Panc1 (cell line): ENCODE results near the gene RNF7. TPM values are rescaled to one million over a fixed set of nuclear protein-coding genes. Genes with fewer than 3 reads are reported as not detected.

Experiments used
- ATAC-seq: fragments of 200-7000 bp; cut with Tn5 transposase; 2 replicates; pipeline ENCODE4 v1.9.1; 2020; ENCODE audit warnings: mild to moderate bottlenecking, moderate library complexity
- BruUV-seq: library from RNA; stranded (reverse); fragments of 400-500 nt; replicated peaks from 2 replicates; lab custom pipeline; 2021; lab: Mats Ljungman, UMichigan
- CTCF ChIA-PET: fragments of 300-600 bp; sonication (Branson Sonifier 250); formaldehyde crosslinking; loops from one replicate; lab custom pipeline; 2022; ENCODE audit warnings: antibody characterized with exemption; lab: Charles Lee
- POLR2A ChIA-PET: fragments of 300-600 bp; sonication (Branson Sonifier 250); formaldehyde crosslinking; loops from one replicate; lab custom pipeline; 2022; ENCODE audit warnings: antibody characterized with exemption; lab: Charles Lee
- DNase-seq: peaks from one replicate; pipeline ENCODE4 v3.0.0-alpha.2; 2010; ENCODE audit warnings: low read depth, low spot score
- H3K27ac ChIP-seq: 2 replicates; pipeline ENCODE4 v1.5.1; 2011; ENCODE audit warnings: mild to moderate bottlenecking, low read length, inconsistent platforms
- H3K27me3 ChIP-seq: fragments of 200-500 bp; sonication (Bioruptor generic); 2 replicates; pipeline ENCODE4 v1.6.0; 2014; ENCODE audit warnings: low read length, inconsistent platforms; ENCODE audit not compliant: control insufficient read depth, insufficient read depth
- H3K36me3 ChIP-seq: fragments of 200-500 bp; sonication (Bioruptor generic); 2 replicates; pipeline ENCODE4 v1.5.1; 2014; ENCODE audit warnings: inconsistent platforms, mild to moderate bottlenecking, low read length, moderate library complexity; ENCODE audit not compliant: control insufficient read depth, insufficient read depth
- H3K4me1 ChIP-seq: 2 replicates; pipeline ENCODE4 v1.5.1; 2011; ENCODE audit warnings: inconsistent platforms, mild to moderate bottlenecking, low read length, moderate library complexity; ENCODE audit not compliant: control insufficient read depth, insufficient read depth
- H3K4me3 ChIP-seq, 2 experiments: 2 replicates each; pipeline ENCODE4 v1.5.1; 2011 to 2012; ENCODE audit warnings: low read depth in 2 of 2, low read length in 2 of 2, mild to moderate bottlenecking in 2 of 2, inconsistent platforms in 1 of 2, moderate library complexity in 1 of 2
- H3K9me3 ChIP-seq: fragments of 200-500 bp; sonication (Bioruptor generic); 2 replicates; pipeline ENCODE4 v1.5.1; 2014; ENCODE audit warnings: low read depth, mild to moderate bottlenecking, inconsistent platforms, low read length, moderate library complexity; ENCODE audit not compliant: control insufficient read depth, insufficient read depth
- POLR2AphosphoS5 ChIP-seq: IDR thresholded peaks from 2 replicates; pipeline ENCODE4 v1.6.1; 2012; ENCODE audit warnings: mild to moderate bottlenecking, low read depth, low read length, moderate library complexity
- SIN3A ChIP-seq: IDR thresholded peaks from 2 replicates; pipeline ENCODE4 v1.6.1; 2012; ENCODE audit warnings: low read depth, mild to moderate bottlenecking, low read length, moderate library complexity, borderline replicate concordance; ENCODE audit not compliant: insufficient read depth
- TCF7L2 ChIP-seq: IDR thresholded peaks from 2 replicates; pipeline ENCODE4 v1.6.1; 2011; ENCODE audit warnings: mild to moderate bottlenecking, low read depth, low read length, inconsistent platforms
- in situ Hi-C: cut with HindIII; loops from 2 replicates; pipeline ENCODE4 v1.10.0; 2016; ENCODE audit warnings: low sequenced_read_pairs, low pct_unique_long_range_greater_than_20kb
- intact Hi-C: fragments of 100-400 bp; cut with micrococcal nuclease; formaldehyde crosslinking; loops from one replicate; pipeline ENCODE4 v1.10.0; 2022; ENCODE audit not compliant: unreplicated experiment
- total RNA-seq: library from RNA; stranded (reverse); gene quantifications from one replicate; pipeline ENCODE4 v1.2.1, GENCODE V29; 2021; ENCODE audit not compliant: unreplicated experiment
- TF ChIP-seq, protein P1 (sequence below), 2 experiments: IDR thresholded peaks; 2 replicates each; pipeline ENCODE4 v1.6.1; 2011 to 2012; ENCODE audit warnings: low read depth in 2 of 2, control low read depth in 1 of 2, low read length in 1 of 2, mild to moderate bottlenecking in 1 of 2, moderate library complexity in 1 of 2; ENCODE audit not compliant: insufficient read depth in 1 of 2
- TF ChIP-seq, protein P2 (sequence below): fragments of 450-650 bp; IDR thresholded peaks from 2 replicates; pipeline ENCODE4 v1.5.1; 2017; ENCODE audit warnings: mild to moderate bottlenecking

Gene RNF7
- total RNA-seq, 1 experiment from 2014 or later = 87.3 TPM

DNA sequence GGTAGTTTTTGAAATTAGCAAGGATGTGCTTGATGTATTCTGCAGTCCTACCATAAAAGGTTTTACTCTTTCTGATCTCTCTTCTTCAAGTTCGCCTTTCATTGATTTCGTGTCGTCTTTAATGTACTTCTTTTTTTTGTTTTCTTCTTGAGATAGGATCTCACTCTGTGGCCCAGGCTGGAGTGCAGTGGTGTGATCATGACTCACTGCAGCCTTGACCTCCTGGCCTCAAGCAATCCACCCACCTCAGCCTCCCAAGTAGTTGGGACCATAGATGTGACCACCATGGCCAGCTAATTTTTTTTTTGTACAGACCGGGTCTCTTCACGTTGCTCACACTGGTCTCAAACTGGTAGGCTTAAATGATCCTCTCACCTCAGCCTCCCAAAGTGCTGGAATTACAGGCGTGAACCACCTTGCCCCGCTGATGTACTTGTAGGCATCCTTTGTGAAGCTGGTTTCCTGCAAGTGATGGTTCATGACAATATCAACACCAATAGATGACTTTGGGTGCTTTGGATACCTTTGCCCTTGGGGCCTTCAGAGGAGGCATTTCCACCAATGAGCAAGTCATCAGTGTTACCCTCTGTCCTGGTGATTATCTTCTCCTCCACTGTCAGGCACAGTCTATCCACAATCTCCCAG lies 28.9 kb upstream of the RNF7 start:
- POLR2A ChIA-PET = no interaction called here
- H3K36me3 ChIP-seq = no peaks in the 10 kb centered on the region
- no peak overlapping the region for H3K4me3 ChIP-seq
- H3K27ac ChIP-seq = no peak overlapping the region
- CTCF ChIA-PET = no interaction called here
- H3K27me3 ChIP-seq = no peaks in the 10 kb centered on the region
- no peaks in the 10 kb centered on the region for H3K9me3 ChIP-seq
- H3K4me1 ChIP-seq = no peaks in the 10 kb centered on the region
- DNase-seq = no peak
- no peak for TF ChIP-seq POLR2AphosphoS5
- TF ChIP-seq, protein P1, sequence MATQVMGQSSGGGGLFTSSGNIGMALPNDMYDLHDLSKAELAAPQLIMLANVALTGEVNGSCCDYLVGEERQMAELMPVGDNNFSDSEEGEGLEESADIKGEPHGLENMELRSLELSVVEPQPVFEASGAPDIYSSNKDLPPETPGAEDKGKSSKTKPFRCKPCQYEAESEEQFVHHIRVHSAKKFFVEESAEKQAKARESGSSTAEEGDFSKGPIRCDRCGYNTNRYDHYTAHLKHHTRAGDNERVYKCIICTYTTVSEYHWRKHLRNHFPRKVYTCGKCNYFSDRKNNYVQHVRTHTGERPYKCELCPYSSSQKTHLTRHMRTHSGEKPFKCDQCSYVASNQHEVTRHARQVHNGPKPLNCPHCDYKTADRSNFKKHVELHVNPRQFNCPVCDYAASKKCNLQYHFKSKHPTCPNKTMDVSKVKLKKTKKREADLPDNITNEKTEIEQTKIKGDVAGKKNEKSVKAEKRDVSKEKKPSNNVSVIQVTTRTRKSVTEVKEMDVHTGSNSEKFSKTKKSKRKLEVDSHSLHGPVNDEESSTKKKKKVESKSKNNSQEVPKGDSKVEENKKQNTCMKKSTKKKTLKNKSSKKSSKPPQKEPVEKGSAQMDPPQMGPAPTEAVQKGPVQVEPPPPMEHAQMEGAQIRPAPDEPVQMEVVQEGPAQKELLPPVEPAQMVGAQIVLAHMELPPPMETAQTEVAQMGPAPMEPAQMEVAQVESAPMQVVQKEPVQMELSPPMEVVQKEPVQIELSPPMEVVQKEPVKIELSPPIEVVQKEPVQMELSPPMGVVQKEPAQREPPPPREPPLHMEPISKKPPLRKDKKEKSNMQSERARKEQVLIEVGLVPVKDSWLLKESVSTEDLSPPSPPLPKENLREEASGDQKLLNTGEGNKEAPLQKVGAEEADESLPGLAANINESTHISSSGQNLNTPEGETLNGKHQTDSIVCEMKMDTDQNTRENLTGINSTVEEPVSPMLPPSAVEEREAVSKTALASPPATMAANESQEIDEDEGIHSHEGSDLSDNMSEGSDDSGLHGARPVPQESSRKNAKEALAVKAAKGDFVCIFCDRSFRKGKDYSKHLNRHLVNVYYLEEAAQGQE (IDR thresholded peaks at IDR 0.05; ENCODE audit: insufficient read depth in 1 of 2, low read depth in 2 of 2, low read length in 1 of 2) = no peak
- TF ChIP-seq SIN3A = no peak
- no peak for TF ChIP-seq TCF7L2
- TF ChIP-seq, protein P2, sequence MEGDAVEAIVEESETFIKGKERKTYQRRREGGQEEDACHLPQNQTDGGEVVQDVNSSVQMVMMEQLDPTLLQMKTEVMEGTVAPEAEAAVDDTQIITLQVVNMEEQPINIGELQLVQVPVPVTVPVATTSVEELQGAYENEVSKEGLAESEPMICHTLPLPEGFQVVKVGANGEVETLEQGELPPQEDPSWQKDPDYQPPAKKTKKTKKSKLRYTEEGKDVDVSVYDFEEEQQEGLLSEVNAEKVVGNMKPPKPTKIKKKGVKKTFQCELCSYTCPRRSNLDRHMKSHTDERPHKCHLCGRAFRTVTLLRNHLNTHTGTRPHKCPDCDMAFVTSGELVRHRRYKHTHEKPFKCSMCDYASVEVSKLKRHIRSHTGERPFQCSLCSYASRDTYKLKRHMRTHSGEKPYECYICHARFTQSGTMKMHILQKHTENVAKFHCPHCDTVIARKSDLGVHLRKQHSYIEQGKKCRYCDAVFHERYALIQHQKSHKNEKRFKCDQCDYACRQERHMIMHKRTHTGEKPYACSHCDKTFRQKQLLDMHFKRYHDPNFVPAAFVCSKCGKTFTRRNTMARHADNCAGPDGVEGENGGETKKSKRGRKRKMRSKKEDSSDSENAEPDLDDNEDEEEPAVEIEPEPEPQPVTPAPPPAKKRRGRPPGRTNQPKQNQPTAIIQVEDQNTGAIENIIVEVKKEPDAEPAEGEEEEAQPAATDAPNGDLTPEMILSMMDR = no peak
- in situ Hi-C loops = no loop called here
- no peak for ATAC-seq
- BruUV-seq = no TSS peak
- intact Hi-C loops = no loop called here

DNA sequence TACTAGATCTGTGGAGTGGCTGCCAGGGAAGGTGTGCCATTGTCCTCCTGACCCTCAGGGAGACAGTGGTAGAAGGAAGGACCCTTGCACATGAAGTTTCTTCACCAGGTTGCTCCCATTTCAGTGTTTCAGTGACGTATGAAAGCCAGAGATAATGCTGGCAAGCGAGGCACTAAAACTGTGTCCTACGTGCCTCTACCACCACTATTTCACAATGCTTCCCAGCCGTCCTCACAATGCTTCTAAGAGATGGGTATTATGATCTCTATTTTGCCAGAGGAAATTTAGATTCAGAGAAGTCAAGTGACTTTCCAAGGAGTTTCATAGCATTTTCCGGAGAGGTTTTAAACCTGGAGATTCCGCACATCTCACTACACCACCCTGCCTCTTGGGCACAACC lies 28.0 kb upstream of the RNF7 start:
- H3K36me3 ChIP-seq = no peaks in the 10 kb centered on the region
- H3K4me1 ChIP-seq = no peaks in the 10 kb centered on the region
- no peak overlapping the region for H3K4me3 ChIP-seq
- ChIA-PET CTCF (no interaction called here), POLR2A (no interaction called here)
- H3K27ac ChIP-seq = no peak overlapping the region
- DNase-seq (no peak), ATAC-seq (no peak)
- in situ Hi-C loops = no loop called here
- H3K9me3 ChIP-seq = no peaks in the 10 kb centered on the region
- no peaks in the 10 kb centered on the region for H3K27me3 ChIP-seq
- intact Hi-C loops = no loop called here
- BruUV-seq = no TSS peak
- TF ChIP-seq TCF7L2 (no peak), SIN3A (no peak), POLR2AphosphoS5 (no peak)
- TF ChIP-seq, protein P1 (IDR thresholded peaks at IDR 0.05; ENCODE audit: insufficient read depth in 1 of 2, low read depth in 2 of 2, low read length in 1 of 2) = no peak
- TF ChIP-seq, protein P2 = no peak
